Sigmoid colon (tissue), 4 donors: ENCODE measurements around the gene C13orf42.

Experiments used
- EP300 ChIP-seq, 4 donors: sonication (generic); formaldehyde crosslinking; IDR thresholded peaks; one replicate each; pipeline ENCODE4 v1.6.1; 2017; ENCODE audit warnings: antibody characterized with exemption in 4 of 4
- POLR2A ChIP-seq, 2 donors: fragments of 450-650 bp; IDR thresholded peaks; one replicate each; pipeline ENCODE4 v1.6.1; 2016; ENCODE audit warnings: antibody characterized with exemption in 2 of 2, mild to moderate bottlenecking in 2 of 2, moderate library complexity in 2 of 2
- TF ChIP-seq, protein P1 (sequence below), 4 experiments: fragments of 450-650 bp in 3 of 4; fragments of 200-600 bp in 1 of 4; IDR thresholded peaks; one replicate each; pipeline ENCODE4 v1.5.1; 2016 to 2019; ENCODE audit warnings: antibody characterized with exemption in 4 of 4, mild to moderate bottlenecking in 3 of 4, moderate library complexity in 2 of 4

DNA sequence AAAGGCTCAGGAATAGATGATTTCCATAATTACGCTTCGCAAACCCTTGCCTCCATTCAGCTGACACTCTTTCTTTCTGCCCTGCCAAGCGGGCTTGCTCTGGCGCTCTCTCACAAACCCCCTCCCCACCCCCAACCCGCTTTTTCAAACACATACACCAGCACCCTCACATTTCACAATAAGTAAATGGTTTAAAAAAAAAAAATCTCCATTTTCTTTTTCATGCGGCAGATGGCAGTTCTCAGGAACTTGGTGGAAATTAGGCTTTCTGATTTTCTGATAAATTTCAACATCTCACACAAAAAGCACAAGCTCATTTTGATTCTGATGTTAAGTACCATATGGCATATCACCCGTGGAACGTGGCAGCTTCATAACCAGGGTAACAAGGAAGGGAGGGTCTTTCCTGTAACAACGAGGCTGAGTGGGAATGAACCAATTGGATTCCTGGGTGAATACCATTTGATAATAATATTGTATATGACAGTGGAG, 43.8 kb downstream of the C13orf42 start:
- TF ChIP-seq, protein P1, sequence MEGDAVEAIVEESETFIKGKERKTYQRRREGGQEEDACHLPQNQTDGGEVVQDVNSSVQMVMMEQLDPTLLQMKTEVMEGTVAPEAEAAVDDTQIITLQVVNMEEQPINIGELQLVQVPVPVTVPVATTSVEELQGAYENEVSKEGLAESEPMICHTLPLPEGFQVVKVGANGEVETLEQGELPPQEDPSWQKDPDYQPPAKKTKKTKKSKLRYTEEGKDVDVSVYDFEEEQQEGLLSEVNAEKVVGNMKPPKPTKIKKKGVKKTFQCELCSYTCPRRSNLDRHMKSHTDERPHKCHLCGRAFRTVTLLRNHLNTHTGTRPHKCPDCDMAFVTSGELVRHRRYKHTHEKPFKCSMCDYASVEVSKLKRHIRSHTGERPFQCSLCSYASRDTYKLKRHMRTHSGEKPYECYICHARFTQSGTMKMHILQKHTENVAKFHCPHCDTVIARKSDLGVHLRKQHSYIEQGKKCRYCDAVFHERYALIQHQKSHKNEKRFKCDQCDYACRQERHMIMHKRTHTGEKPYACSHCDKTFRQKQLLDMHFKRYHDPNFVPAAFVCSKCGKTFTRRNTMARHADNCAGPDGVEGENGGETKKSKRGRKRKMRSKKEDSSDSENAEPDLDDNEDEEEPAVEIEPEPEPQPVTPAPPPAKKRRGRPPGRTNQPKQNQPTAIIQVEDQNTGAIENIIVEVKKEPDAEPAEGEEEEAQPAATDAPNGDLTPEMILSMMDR (IDR thresholded peaks at IDR 0.05) = no peak
- TF ChIP-seq POLR2A (IDR thresholded peaks at IDR 0.05) (no peak), EP300 (IDR thresholded peaks at IDR 0.05) (no peak)
